OCI-LY7 (cell line): ENCODE data around the gene TCEA3. TPM values are rescaled to one million over a fixed set of nuclear protein-coding genes. Genes with fewer than 3 reads are reported as not detected.

Source experiments
- BruUV-seq: library from RNA; stranded (reverse); fragments of 400-500 nt; replicated peaks from 2 replicates; lab custom pipeline; 2021; lab: Mats Ljungman, UMichigan
- CTCF ChIA-PET: fragments of 300-600 bp; sonication (Branson Sonifier 250); formaldehyde crosslinking; loops from one replicate; lab custom pipeline; 2022; ENCODE audit warnings: antibody characterized with exemption; ENCODE audit not compliant: unreplicated experiment; lab: Charles Lee
- POLR2A ChIA-PET: fragments of 300-600 bp; sonication (Branson Sonifier 250); formaldehyde crosslinking; loops from one replicate; lab custom pipeline; 2022; ENCODE audit warnings: antibody characterized with exemption; lab: Charles Lee
- DNase-seq: peaks from one replicate; pipeline ENCODE4 v3.0.0-alpha.2; 2015; ENCODE audit warnings: low spot score
- H2AFZ ChIP-seq: fragments of 200-600 bp; sonication (generic), shearing (Covaris generic); 2 replicates; pipeline ENCODE4 v1.6.1; 2014; ENCODE audit warnings: mild to moderate bottlenecking, antibody characterized with exemption, low read length, moderate library complexity
- H3K27ac ChIP-seq: fragments of 200-600 bp; sonication (generic); 2 replicates; pipeline ENCODE4 v1.5.1; 2014; ENCODE audit warnings: mixed run types, low read depth, mild to moderate bottlenecking, moderate library complexity, low read length, inconsistent platforms; ENCODE audit not compliant: poor library complexity, severe bottlenecking
- H3K36me3 ChIP-seq: fragments of 200-600 bp; sonication (generic); 2 replicates; pipeline ENCODE4 v1.6.1; 2014; ENCODE audit warnings: mild to moderate bottlenecking, antibody characterized with exemption, low read length, moderate library complexity, mixed read lengths; ENCODE audit not compliant: insufficient read depth
- H3K4me1 ChIP-seq: fragments of 200-600 bp; sonication (generic); 2 replicates; pipeline ENCODE4 v1.5.1; 2014; ENCODE audit warnings: mild to moderate bottlenecking, low read length; ENCODE audit not compliant: insufficient read depth, poor library complexity, severe bottlenecking
- H3K4me2 ChIP-seq: fragments of 200-600 bp; sonication (generic); 2 replicates; pipeline ENCODE4 v1.6.1; 2014; ENCODE audit warnings: mild to moderate bottlenecking, low read length
- H3K4me3 ChIP-seq: fragments of 200-600 bp; sonication (generic); 2 replicates; pipeline ENCODE4 v1.5.1; 2014; ENCODE audit warnings: mild to moderate bottlenecking, low read depth, low read length; ENCODE audit not compliant: poor library complexity, severe bottlenecking
- H3K79me2 ChIP-seq: fragments of 200-600 bp; sonication (generic); 2 replicates; pipeline ENCODE4 v1.6.1; 2016; ENCODE audit warnings: low read depth, mild to moderate bottlenecking, low read length, moderate library complexity, mixed read lengths; ENCODE audit not compliant: insufficient read depth
- H3K9me2 ChIP-seq: fragments of 200-600 bp; sonication (generic); 2 replicates; pipeline ENCODE4 v1.6.1; 2016; ENCODE audit warnings: mild to moderate bottlenecking, low read length, mixed read lengths; ENCODE audit not compliant: insufficient read depth
- H3K9me3 ChIP-seq: fragments of 200-600 bp; sonication (generic); 2 replicates; pipeline ENCODE4 v1.6.1; 2014; ENCODE audit warnings: mild to moderate bottlenecking, mixed run types, low read length, mixed read lengths
- H4K20me1 ChIP-seq: fragments of 200-600 bp; sonication (generic); 2 replicates; pipeline ENCODE4 v1.6.1; 2014; ENCODE audit warnings: mild to moderate bottlenecking, antibody characterized with exemption, low read length, moderate library complexity, mixed read lengths; ENCODE audit not compliant: insufficient read depth
- CTCF ChIP-seq: fragments of 200-600 bp; sonication (generic); conservative IDR thresholded peaks from 2 replicates; pipeline ENCODE4 v1.5.1; 2014; ENCODE audit warnings: mild to moderate bottlenecking, antibody characterized with exemption, low read length, moderate library complexity, mixed read lengths
- EZH2phosphoT487 ChIP-seq: fragments of 200-600 bp; sonication (generic); IDR thresholded peaks from 2 replicates; pipeline ENCODE4 v1.6.1; 2018; ENCODE audit warnings: low read depth, borderline replicate concordance, mild to moderate bottlenecking, mixed run types, antibody characterized with exemption, low read length, moderate library complexity, mixed read lengths
- intact Hi-C: fragments of 100-400 bp; cut with micrococcal nuclease; formaldehyde crosslinking; loops from one replicate; pipeline ENCODE4 v1.10.0; 2022; ENCODE audit not compliant: unreplicated experiment
- total RNA-seq, 2 experiments: library from RNA; depleted of rRNA in 1 of 2; stranded (reverse); fragments of >200 nt in 1 of 2; shearing (Covaris generic) in 1 of 2; gene quantifications; 2 replicates each; pipeline ENCODE4 v1.2.3, GENCODE V29; 2014 to 2022

TCEA3 gene
- total RNA-seq, 2 experiments from 2014 or later: not detected

GRCh38 chr1:23431431-23431830 is 6.9 kb upstream of the TCEA3 start:
- Histone ChIP-seq H2AFZ (no peak overlapping the region), H3K4me2 (no peak overlapping the region), H4K20me1 (no peaks in the 10 kb centered on the region), H3K27ac (no peak overlapping the region), H3K4me1 (peaks cover 8% of the 10 kb centered on the region), H3K9me3 (no peaks in the 10 kb centered on the region), H3K79me2 (no peaks in the 10 kb centered on the region), H3K36me3 (no peaks in the 10 kb centered on the region), H3K4me3 (no peak overlapping the region), H3K9me2 (no peaks in the 10 kb centered on the region)
- POLR2A ChIA-PET: no interaction called here
- no peak for TF ChIP-seq CTCF
- TF ChIP-seq EZH2phosphoT487: no peak
- CTCF ChIA-PET: no interaction called here
- intact Hi-C loops: no loop called here
- BruUV-seq: no TSS peak
- no peak for DNase-seq

GRCh38 chr1:23430803-23431202 is 6.3 kb upstream of the TCEA3 start:
- TF ChIP-seq CTCF (no peak), EZH2phosphoT487 (no peak)
- Histone ChIP-seq H2AFZ (no peak overlapping the region), H3K9me3 (no peaks in the 10 kb centered on the region), H3K4me1 (peaks cover 8% of the 10 kb centered on the region), H3K27ac (no peak overlapping the region), H3K4me2 (no peak overlapping the region), H3K36me3 (no peaks in the 10 kb centered on the region), H3K79me2 (no peaks in the 10 kb centered on the region), H3K9me2 (no peaks in the 10 kb centered on the region), H3K4me3 (no peak overlapping the region), H4K20me1 (no peaks in the 10 kb centered on the region)
- ChIA-PET POLR2A (no interaction called here), CTCF (no interaction called here)
- BruUV-seq: no TSS peak
- DNase-seq: no peak
- intact Hi-C loops: no loop called here

- Histone ChIP-seq H3K9me2 (no peaks in the 10 kb centered on the region), H4K20me1 (no peaks in the 10 kb centered on the region), H3K4me3 (no peak overlapping the region), H3K4me1 (no peaks in the 10 kb centered on the region), H2AFZ (no peak overlapping the region), H3K4me2 (no peak overlapping the region), H3K79me2 (no peaks in the 10 kb centered on the region), H3K36me3 (no peaks in the 10 kb centered on the region), H3K27ac (no peak overlapping the region), H3K9me3 (no peaks in the 10 kb centered on the region)
- no peak for TF ChIP-seq CTCF
- no peak for TF ChIP-seq EZH2phosphoT487
- POLR2A ChIA-PET: no interaction called here
- no peak for DNase-seq
- intact Hi-C loops: no loop called here
- BruUV-seq: TSS peak; percentile 72
- CTCF ChIA-PET: no interaction called here
Measured at GRCh38 chr1:23428136-23428905, 3.8 kb upstream of the TCEA3 start.
